Activated CD4-positive, alpha-beta T cell treated with anti-CD3 and anti-CD28 coated beads, Interleukin-10, Interleukin-2, amounts not matched to agents 100 ng/mL and 50 ng/mL, durations not matched to agents 16 hours and 8 hours (primary cell): ENCODE measurements around the gene PWP2.

ENCODE experiments used
- DNase-seq: peaks from one replicate; pipeline ENCODE4 v3.0.0-alpha.2; 2020

PWP2 gene

DNA sequence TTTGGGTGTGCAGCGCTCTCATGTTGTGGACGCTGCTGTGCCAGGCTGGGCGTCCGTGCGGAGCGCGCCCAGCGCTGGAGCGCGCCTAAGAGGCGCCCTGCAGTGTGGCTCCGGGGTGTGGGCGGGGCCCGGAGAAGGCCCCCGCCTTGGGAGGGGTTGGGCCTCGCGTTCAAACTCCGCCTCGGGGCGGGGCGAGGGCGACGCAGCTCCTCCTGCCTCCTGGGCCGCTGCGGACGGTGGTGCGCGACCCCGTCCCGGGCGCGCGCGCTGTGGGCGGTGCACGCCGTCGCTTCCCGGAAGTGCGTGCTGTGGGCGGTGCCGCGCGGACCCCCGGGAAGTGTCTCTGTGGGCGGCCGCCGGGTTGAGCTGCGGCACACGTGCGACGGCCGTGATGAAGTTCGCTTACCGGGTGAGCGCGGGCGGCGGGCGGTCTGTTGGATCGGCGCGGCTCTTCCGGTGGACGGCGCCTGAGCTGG, at the start of gene PWP2:
Gene PWP2, plus strand, starts transcription at position 374 of the 476 bp plus-strand sequence. Its CDS starts 18 bp downstream, at position 392.
- peak; percentile 37 for DNase-seq

DNA sequence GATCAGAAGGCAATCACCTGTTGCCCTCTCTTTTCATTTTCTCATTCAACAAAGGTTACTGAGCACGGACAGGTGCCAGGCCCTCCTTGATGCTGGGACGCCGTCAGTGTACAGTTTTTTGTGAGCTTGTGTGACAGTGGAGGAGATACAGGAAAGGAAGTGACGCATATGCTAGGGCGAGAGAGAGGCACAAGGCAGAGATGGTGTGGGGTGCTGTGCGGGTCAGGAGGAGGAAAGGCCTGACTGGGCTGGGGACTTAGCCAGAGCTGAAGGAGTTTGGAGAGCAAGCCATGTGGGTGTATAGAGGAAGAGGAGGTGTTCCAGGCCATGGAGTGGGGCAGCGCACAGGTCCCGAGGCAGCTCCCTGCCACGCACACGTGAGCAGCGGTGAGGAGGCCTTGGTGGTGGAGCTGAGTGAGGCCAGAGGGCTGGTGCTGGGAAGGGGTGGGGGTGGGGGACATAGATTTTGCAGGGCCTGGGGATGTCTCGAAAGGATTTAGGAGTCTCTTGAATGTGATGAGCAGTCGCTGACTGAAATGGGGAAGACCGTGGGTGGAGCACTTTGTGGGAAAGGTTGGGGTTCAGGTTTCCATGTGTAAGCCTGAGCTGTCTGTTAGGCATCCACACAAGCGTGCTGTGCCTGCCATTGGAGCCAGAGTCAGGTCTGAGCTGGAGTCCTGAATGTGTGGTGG, 49.1 kb upstream of the PWP2 start:
- peak; percentile 56 for DNase-seq

DNA sequence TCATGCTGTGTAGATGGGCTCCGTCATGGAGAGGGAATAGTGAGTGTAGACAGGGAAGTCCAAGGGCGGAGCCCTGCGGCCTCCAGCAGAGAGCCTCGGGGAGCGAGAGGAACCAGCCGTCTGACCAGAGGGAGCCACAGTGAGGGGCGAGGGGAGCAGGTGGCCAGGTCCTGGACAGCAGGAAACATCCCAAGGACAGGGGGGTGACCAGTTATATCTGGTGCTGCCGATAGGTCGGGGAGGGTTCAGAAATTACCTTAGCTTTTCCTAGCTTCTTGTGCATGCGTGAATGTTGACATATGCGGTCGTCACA, 48.6 kb upstream of the PWP2 start:
- DNase-seq, result no peak

DNA sequence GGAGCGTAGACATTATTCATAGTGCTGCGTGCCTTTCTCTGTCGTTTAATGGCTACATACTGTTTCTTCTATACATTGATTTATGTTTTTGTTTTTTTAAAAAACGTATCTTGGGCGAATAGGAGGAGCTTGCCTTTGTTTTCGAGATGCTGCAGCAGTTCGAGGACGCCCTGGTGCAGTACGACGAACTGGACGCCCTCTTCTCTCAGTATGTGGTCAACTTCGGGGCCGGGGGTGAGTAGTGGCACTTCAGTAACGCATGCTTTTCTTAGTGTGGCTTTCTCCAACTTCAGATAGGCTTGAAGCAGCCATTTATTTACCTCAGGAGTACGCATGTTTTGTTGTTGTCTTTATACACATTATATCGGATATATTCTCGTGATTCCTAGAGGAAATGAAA, 48.2 kb upstream of the PWP2 start:
- no peak for DNase-seq

DNA sequence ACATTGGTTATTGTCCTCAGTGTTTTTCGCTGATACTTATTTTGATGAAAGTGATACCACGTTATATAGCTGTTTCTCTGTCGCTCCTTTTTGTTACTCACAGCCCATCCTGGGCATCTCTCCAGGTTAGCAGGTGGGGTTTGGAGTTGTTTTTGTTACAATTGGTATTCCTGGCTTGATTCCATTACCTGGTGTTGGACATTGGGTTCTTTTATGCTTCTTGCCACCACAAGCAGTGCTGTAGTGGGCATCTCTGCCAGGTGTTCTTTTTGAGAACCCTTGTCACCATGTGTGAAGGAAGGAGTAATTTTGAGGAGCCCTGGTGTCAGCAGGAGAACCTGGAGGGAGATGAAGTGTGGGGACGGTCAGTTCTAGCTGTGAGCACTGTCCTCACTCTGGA, 47.5 kb upstream of the PWP2 start:
- no peak for DNase-seq

DNA sequence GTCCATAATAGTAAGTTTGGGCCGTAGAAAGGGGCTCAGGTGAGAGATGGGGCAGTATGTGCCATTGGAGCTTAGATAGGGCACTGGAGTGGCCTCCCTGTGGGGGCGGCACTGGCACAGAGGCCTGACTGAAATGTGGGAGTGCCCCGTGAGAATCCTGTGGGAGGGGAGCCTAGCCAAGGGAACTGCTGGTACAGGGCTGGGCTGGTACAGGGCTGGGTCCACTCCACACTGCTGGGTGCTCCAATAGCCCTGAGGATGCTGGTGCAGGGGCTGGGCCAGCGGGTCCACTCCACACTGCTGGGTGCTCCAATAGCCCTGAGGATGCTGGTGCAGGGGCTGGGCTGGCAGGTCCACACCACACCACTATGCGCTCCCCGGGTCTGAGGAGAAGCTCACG, 44.8 kb upstream of the PWP2 start:
- no peak for DNase-seq

DNA sequence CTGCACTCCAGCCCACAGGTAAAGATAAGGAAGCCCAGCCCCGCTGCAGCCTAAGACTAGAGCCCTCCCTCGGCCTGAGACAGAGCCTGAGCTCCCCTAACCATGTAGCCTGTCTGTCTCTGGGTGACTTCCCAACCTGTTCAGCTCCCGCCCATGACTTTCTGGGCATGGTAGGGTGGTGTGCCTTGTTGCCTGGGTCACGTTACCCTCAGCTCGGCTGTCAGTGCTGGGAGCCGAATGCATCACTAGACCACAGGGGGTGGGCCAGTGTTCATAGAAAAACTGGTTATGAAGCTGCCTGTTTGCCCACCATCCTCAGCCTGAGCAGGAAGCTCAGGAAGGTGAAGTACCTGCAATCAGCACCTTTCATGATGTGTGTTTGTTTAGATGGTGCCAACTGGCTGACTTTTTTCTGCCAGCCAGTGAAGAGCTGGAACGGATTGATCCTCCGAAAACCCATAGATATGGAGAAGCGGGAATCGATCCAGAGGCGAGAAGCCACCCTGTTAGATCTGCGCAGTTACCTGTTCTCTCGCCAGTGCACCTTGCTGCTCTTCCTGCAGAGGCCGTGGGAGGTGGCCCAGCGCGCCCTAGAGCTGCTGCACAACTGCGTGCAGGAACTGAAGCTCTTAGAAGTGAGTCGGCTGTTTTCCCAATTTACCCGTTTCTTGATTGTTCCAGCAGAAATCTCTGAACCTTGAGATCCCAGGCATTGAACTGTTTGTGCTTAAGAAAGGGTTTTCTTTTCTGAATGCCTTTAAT, 43.9 kb upstream of the PWP2 start:
- DNase-seq, result no peak

DNA sequence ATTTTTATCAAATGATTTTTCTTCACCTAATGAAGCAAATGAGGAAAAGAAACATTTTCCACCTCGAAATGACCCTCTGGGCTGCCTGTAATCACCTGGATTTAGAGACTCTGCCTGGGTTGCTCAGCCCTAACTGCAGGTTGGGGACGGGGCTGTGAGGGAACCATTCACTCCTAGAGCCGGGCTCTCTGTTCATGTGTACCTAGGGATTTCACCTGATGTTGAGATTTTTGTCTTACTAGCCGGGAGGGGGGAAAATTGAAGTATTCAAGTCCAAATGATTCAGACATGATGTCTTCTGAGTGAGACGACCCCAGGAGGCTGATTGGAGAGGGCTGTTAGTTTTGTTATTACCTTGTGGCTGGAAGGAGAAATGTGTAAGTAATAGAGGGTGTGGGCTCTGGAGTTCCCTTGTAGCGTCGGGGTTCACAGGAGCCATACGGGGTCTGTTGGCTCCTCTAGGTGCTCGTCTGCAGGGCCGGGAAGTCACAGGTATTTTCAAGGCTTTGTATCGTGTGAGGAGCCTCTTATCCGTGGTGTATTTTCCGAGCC, 42.3 kb upstream of the PWP2 start:
- peak; percentile 40 for DNase-seq

DNA sequence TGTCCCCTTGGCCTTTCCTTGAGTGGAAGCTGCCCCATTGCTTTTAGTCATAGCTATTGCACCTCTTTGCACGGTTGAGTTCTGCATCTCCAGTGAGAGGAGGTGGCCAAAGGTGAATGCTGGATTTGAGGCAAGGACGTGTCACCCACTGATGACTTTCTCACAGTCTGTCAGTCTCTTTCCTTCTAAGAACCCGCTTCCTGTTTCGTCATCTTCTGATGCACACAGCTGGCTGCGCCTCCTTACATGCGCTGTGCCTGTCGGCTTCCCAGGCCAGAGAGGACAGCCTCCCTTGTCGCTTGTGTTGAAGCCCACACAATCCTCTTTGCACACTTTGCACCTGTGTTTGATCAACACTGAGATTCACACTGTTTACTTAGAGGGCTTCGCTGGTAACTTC, 41.8 kb upstream of the PWP2 start:
- peak; percentile 91 for DNase-seq

DNA sequence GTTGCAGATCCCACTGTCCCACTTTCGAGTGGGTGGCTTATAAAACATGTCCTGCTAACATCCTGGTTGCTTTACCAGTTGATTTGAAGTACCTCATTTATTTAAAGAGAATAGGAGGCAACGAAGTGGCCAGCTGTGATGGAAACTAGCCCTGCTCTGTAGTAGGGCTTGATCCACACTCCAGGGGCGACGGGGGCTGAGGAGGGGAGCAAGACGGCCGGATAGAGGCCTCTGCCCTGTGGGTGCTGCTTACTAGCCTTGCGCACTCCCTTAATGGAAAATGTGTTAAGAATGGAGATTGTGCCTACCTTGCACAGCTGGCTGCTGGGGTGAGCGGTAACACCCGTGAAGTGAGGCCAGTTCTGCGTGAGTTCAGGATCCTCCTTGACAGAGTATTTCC, 41.1 kb upstream of the PWP2 start:
- no peak for DNase-seq

DNA sequence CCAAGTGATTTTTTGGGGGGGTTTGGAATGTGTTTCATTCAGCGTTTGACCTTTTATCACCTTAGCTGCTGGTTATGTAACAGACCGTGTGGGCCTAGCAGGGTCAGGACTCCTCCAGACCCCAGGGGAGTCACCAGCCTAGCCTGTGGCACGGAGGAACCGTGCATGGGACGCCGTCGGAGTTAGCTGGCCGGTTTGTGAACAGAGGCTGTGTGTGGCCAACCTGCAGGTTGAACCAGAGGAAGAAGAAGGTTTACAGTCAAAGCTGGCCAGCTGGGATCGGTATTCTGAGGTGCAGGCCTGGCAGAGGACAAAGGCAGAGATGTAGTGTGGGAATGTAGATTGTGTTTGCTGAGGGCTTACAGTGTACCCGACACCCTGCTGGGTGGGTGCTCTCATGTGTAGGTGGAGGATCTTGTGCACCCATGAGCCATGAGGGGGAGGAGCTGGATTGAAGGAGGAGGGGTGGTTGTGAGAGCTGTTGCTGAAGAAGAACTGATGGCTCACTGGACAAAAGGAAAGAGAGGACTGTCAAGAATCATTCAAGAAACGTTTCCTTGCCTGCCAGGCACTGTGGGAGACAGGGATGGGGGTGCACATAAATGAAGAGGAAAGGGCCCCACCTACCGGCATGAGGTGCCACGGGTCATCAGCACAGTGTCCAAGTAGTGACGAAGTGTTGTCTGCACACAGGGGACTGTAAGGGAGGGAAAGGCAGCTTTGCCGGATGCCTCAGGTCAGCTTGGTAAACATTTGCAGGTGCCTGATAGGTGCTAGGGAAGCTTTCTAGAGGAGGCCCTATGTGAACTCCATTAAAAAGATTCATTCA, 40.0 kb upstream of the PWP2 start:
- DNase-seq, result no peak

DNA sequence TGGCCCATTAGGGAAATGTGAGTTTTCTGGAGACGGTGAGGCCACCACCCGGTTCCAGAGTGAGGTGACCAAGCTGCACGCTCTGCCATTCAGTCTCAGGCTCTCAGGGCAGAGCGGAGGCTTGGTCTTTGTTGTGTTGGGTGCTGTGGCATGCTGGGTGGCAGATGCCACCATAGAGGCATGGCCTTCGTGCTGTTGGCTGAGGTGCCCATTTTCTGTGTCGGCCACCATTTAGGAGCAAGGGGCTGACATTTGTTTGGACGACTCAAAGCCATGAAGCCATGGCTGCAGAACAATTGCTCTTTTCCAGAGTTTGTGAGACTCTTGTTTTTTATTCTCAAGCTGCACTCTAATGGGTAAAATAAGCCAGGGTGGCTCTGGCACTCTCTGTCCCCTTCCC, 36.8 kb upstream of the PWP2 start:
- no peak for DNase-seq

DNA sequence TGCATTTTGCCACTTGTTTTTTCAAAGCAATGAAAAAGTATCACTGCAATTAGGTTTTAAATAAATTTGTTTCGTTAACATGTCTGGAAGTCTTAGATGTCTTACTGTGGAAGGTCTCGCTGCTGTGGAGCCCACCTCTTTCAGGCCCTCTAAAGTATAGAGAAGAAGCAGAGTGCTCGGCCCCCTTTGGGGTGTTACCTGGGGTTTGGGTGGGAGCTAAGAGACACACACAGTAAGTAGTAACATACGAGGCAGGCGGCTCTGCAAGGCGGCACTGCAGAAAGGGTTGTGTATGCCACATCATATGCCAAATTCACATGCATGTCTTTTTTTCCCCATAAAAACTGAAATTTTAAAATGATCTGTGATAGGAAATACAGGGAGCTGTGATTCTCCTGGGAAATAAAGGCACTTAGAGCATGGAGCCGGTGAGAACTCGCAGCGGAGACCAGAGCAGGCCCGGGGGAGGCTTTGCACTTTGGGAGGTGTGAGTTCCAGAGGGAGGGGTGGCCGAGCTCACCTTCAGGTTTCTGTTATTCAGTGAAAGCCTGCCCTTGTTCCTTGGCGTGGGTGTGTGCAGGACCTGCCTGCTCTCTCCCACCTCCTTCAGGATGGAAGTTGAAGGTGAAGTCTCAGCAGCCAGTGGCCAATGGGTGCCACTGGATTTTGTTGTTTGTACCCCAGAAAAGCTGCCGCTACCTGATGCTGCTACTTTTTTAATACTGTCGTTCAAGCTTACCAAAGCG, 35.7 kb upstream of the PWP2 start:
- no peak for DNase-seq

DNA sequence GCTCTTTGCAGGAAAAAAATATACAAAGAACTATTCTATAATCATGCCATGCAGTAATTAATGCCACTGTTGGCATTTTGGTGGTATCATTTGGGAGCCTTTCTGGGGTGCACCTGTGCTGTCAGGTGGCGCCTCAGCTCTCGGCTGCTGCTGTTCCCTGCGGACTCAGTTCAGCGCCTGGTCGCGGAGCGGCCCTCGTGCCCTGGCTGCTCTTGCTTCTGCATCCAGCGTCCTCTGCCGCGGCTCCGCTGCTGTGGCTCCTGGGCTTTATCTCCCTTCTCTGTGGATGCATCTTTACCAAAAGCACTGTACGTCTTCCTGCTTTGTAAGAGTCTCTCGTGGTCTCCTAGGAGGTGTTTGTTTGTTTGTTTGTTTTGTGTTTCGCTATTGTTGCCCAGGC, 35.1 kb upstream of the PWP2 start:
- DNase-seq, result no peak

DNA sequence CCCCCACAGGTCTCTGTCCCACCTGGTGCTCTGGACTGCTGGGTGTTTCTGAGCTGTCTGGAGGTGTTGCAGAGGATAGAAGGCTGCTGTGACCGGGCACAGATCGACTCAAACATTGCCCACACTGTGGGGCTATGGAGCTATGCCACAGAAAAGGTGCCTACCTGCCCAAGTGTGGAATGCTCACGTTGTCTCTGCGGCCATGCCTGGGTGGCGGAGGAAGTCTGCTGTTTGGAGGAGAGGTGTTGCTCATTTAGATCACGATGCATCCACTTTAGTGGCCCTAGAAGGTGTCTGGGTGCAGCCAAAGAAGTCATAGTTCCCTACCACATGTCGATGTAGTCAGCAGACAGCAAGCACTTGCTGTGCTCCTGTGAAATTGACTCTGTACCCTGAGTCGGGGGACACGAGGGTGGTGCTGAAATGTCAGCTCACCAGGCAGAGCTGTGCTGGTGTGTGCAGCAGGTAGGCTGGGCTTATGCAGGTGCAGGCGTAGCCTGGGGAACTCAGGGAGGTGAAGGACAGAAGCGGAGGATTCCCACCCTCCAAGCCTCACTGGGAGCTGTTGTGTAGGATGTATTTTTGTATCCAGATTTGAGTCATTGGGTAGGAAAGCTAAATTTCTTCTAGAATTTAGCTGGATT, 32.8 kb upstream of the PWP2 start:
- DNase-seq, result no peak

DNA sequence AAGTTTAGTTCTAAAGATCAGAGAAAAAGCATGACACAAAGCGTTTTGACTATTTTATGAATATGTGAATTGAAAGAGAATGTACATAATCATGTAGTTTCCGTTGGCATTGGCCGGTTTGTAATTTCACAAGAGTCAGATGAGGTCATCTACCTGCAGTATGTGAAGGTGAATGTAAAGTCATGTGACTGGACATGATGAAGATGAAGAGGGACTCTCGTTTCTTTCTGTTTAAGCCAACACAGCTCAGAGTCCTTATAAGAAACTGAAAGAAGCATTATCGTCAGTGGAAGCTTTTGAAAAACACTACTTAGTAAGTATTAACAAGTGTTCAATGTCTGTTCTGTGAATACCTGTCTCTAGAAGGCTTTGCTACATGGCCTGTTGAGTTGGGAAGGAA, 30.9 kb upstream of the PWP2 start:
- no peak for DNase-seq

DNA sequence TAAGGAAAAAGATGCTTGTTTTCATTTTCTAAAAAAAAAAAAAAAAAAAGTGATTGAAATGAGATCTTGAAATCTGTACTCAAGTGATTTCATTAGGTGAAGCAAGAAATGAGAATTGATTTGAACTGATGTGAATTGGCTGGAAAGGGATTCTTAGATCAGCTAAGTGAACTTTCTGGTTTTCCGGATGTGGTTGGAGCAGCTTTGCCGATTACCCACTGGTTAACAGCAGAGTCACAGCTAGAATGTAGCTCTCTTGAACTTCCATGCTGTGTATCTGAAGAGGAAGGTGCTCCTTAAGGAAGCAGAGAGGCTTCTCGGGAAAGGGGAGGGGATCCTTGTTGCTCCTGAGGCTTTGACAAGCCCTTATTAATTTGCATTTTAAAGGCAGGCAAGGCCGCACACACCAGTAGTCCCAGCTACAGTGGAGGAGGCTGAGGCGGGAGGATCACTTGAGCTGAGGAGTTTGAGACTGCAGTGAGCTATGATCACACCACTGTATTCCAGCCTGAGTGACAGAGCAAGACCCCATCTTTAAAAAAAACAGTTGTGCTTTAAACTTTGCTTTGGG, 28.7 kb upstream of the PWP2 start:
- peak; percentile 55 for DNase-seq

DNA sequence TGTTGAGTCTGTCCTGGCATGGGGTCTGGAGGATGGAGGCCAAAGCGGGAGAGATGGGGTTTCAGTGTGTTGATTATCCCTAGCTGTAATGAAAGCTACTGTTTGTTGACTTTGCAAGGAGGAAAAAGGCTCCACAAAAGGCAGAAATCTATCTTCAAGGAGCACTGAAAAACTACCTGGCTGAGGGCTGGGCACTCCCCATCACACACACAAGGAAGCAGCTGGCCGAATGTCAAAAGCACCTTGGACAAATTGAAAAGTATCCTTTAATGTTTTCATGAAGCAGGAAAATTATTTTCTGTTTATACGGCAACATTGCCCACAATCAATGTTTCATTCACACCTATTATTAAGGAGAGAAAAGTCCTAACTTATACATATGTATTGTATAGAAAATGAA, 27.8 kb upstream of the PWP2 start:
- DNase-seq, result no peak

DNA sequence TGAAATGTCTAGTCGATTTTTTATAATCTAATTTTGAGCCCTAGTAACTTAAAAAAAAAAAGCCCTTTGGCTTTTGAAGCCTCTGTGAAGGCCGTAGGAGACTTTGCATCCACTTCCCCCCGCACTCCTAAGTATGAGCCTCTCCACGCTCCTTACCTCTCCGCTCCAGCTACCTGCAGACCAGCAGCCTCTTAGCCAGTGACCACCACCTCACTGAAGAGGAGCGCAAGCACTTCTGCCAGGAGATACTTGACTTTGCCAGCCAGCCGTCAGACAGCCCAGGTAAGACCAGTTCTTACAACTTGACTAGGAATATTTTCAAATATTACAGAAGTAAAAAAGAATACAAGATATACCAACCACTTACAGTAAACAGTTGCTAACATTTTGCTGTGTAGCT, 27.4 kb upstream of the PWP2 start:
- DNase-seq, result no peak

DNA sequence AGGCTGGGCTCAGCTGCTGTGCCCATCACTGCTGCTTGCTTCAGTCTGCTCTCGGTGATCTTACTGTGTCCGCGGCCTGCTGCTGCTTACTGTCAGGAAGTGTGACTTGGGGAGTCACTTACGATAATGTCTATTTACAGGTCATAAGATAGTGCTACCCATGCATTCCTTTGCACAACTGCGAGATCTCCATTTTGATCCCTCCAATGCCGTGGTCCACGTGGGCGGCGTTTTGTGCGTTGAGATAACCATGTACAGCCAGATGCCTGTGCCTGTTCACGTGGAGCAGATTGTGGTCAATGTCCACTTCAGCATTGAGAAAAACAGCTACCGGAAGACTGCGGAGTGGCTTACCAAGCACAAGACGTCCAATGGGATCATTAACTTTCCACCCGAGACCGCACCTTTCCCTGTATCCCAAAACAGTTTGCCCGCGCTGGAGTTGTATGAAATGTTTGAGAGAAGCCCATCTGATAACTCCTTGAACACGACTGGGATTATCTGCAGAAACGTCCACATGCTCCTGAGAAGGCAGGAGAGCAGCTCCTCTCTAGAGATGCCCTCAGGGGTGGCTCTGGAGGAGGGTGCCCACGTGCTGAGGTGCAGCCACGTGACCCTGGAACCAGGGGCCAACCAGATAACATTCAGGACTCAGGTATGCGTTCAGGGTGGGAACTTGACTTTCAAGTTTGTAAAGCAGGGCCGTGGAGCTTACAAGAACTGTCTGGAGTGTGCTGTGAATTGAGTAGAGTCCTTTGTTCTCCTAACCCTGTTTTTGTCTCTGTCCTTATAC, 24.4 kb upstream of the PWP2 start:
- peak; percentile 40 for DNase-seq
